PFSK-1 (cell line): Measurements from ENCODE around the gene SIDT1.

Experiments used
- FOXP2 ChIP-seq: optimal IDR thresholded peaks from 2 replicates; pipeline ENCODE3; 2011; ENCODE audit warnings: borderline replicate concordance, control low read depth, inconsistent platforms; ENCODE audit not compliant: insufficient read depth; ENCODE audit errors: extremely low read length, extremely low read depth
- POLR2AphosphoS5 ChIP-seq: IDR thresholded peaks from 2 replicates; pipeline ENCODE4 v1.6.1; 2012; ENCODE audit warnings: low read depth, mild to moderate bottlenecking, control low read depth, low read length, moderate library complexity
- SIN3A ChIP-seq: IDR thresholded peaks from 2 replicates; pipeline ENCODE4 v1.6.1; 2012; ENCODE audit warnings: mild to moderate bottlenecking, low read length, moderate library complexity, borderline replicate concordance; ENCODE audit not compliant: insufficient read depth
- TAF1 ChIP-seq: IDR thresholded peaks from 2 replicates; pipeline ENCODE4 v1.6.1; 2012; ENCODE audit warnings: low read length, control low read depth, borderline replicate concordance; ENCODE audit not compliant: insufficient read depth
- TF ChIP-seq, protein P1 (sequence below), 2 experiments: IDR thresholded peaks; 2 replicates each; pipeline versions ENCODE4 v1.6.1 to v1.8.0; 2011 to 2012; ENCODE audit warnings: low read depth in 2 of 2, low read length in 2 of 2, control low read depth in 1 of 2, inconsistent platforms in 1 of 2, mild to moderate bottlenecking in 1 of 2, moderate library complexity in 1 of 2; ENCODE audit not compliant: insufficient read depth in 1 of 2

SIDT1 gene

GRCh38 chr3:113602256-113602655 is 69.9 kb downstream of the SIDT1 start:
- no peak for TF ChIP-seq TAF1
- TF ChIP-seq SIN3A, result no peak
- no peak for TF ChIP-seq FOXP2
- TF ChIP-seq, protein P1, sequence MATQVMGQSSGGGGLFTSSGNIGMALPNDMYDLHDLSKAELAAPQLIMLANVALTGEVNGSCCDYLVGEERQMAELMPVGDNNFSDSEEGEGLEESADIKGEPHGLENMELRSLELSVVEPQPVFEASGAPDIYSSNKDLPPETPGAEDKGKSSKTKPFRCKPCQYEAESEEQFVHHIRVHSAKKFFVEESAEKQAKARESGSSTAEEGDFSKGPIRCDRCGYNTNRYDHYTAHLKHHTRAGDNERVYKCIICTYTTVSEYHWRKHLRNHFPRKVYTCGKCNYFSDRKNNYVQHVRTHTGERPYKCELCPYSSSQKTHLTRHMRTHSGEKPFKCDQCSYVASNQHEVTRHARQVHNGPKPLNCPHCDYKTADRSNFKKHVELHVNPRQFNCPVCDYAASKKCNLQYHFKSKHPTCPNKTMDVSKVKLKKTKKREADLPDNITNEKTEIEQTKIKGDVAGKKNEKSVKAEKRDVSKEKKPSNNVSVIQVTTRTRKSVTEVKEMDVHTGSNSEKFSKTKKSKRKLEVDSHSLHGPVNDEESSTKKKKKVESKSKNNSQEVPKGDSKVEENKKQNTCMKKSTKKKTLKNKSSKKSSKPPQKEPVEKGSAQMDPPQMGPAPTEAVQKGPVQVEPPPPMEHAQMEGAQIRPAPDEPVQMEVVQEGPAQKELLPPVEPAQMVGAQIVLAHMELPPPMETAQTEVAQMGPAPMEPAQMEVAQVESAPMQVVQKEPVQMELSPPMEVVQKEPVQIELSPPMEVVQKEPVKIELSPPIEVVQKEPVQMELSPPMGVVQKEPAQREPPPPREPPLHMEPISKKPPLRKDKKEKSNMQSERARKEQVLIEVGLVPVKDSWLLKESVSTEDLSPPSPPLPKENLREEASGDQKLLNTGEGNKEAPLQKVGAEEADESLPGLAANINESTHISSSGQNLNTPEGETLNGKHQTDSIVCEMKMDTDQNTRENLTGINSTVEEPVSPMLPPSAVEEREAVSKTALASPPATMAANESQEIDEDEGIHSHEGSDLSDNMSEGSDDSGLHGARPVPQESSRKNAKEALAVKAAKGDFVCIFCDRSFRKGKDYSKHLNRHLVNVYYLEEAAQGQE (IDR thresholded peaks at IDR 0.05; ENCODE audit: insufficient read depth in 1 of 2, low read depth in 2 of 2, low read length in 2 of 2), result no peak
- no peak for TF ChIP-seq POLR2AphosphoS5

DNA sequence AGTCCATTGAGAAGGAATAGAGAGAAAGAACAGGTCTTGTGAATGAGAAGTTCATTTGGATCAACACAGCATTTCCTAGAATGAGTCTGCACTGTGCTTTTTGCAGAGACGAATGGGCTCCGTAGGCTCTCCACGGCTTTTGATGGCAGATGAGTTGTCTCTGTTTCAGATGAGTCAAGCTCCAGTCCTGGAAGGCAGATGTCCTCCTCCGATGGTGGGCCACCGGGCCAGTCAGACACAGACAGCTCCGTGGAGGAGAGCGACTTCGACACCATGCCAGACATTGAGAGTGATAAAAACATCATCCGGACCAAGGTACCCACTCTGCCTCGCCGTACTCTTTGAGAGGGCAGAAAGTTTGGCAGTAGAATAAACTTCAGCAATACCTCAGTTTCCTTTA is 70.5 kb downstream of the SIDT1 start:
- TF ChIP-seq FOXP2 (no peak), TAF1 (no peak), POLR2AphosphoS5 (no peak), SIN3A (no peak)
- TF ChIP-seq, protein P1 (IDR thresholded peaks at IDR 0.05; ENCODE audit: insufficient read depth in 1 of 2, low read depth in 2 of 2, low read length in 2 of 2), result no peak

DNA sequence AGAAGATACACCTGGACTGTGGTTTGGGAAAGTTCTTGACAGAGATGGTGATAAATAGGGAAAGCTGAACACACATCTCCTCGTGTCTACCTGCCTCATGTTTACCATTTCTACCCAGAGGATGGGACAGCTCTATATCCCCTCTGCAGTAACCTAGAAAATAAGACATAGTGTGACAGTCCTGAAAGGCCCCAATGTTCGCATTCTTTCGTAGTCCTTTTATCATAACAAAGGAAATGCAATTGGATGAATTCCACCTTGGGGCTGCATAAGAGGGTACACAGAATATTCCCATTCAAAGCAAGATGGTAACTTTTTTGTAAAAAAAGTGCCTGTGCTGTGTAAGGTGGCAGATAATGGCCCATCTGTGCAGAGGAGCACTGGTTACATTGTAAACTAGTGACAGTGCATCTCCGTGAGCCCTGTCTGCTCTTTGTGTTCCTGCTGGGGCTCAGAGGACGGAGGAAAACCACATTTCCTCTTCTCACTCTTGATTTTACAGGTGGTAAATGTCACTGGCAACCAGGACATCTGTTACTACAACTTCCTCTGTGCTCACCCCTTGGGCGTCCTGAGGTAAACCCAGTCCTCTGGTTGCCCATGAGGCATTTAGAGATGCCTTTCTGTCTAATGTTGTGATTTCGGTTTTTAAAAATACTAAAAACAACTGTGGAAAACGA is 74.3 kb downstream of the SIDT1 start:
- no peak for TF ChIP-seq TAF1

DNA sequence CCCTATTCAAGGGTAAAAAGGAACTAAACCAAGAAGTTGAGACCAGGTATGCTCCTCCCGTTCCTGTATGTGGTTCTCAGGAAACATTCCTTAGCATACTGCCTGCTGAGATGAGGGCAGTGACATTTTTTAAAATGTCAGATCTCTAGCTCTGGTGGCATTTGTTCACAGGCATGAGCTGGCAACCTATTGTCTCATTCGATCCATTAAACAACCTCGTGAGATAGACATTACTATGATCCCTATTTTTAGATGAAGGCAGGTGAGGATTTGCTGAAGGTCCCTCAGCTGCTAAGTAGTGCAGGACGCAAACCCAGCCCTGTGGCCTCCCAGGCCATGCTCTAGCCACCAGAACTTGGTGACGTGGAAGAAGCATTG is 74.9 kb downstream of the SIDT1 start:
- TF ChIP-seq POLR2AphosphoS5, result no peak
- no peak for TF ChIP-seq TAF1
- TF ChIP-seq, protein P1 (IDR thresholded peaks at IDR 0.05; ENCODE audit: insufficient read depth in 1 of 2, low read depth in 2 of 2, low read length in 2 of 2), result no peak
- TF ChIP-seq FOXP2, result no peak
- TF ChIP-seq SIN3A, result no peak

DNA sequence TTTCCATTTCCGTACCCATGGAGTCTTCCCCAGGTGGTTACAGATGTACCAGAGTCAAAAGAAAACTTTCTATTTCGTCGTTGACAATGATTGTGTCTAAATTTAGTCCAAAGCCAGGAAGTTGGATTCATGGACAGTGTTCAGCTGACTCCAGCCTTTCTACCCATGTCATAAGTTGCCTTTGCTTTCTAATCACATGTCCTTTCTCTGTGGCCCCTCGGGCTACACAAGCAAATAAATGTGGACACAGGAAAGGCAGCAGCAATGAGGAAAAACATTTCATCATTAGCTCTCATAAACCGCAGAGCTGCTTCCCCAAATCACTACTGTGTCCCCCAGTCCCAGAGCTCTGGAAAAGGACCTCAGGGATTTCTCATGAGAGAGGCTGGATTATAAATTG is 82.0 kb downstream of the SIDT1 start:
- no peak for TF ChIP-seq SIN3A
- no peak for TF ChIP-seq TAF1
- no peak for TF ChIP-seq FOXP2
- TF ChIP-seq POLR2AphosphoS5, result no peak
- TF ChIP-seq, protein P1 (IDR thresholded peaks at IDR 0.05; ENCODE audit: insufficient read depth in 1 of 2, low read depth in 2 of 2, low read length in 2 of 2), result no peak
